NCI-H2107 treated with DMSO at 0.1 percent for 48 hours (cell line): ENCODE results near the gene TMEM131.
A peak's percentile ranks its signal among the peaks of the same experiment; 100 is the strongest.
"Not testable (repeated sequence)": the region's sequence is repeated elsewhere in the genome, so short reads cannot be mapped to it uniquely, and the experiment has no call there.

Experiments used
- DNase-seq: peaks from one replicate; lab custom pipeline; 2025; ENCODE audit not compliant: unreplicated experiment; lab: John Stamatoyannopoulos, UW

Gene TMEM131

DNA sequence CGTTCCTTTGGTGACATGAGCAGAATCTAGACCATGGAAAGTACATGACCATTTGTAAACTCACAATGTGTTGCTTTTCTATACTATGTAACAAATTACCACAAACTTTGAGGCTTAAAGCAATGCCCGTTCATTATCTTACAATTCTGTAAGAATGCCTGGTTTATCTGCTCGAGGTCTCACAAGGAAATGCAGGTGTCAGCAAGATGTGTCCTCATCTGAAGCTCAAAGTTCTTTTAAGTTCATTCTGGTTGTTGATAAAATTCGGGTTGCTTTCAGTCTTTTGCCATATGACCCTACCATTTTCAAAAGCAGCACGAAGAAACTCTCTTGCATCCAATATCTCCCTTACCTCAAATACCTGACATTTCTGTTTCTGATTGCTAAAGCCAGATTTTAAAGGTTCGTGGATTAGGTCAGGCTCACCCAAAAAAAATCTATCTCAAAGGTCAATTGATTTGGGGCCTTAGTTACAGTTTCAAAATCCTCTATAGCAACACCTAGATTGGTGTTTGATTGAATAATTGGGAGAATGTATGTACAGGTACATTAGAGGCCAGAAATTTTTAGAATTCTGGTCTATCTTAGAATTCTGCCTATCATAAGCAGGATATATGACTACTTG is 125.9 kb downstream of the TMEM131 start:
- no peak for DNase-seq

DNA sequence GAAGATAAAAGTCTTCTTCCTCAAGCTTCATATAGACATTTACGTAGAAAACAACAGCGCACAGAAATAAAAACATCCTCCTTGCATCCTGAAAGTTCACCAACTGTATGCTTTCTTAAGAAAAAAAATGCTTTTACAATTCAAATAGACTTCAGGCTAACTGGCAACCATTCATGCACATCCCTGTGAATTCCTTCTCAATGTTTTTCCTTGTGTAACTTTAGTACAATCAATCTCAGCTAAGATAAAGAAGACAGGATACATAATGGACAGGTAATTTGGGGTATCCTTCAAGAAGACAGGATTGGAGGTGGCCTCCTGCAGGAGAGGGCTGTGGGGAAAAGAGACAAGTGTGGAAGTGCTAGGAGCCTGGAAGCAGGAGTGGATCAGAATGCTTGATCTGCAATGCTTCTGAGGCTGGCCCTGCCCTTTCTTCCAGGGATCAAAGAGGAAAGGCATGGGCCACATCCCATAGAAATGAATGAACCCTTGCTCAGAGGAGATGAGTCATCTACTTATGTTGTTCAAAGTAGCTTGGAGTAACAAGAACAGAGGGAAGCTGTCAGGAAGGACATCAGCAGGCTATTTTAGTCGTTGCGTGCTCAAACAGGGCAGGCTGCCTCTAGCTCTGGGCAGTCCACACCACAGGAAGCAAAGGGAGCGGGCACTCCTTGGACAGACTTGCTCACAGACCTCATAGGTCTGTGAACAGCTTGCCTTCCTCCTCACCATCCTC is 126.6 kb downstream of the TMEM131 start:
- no peak for DNase-seq

DNA sequence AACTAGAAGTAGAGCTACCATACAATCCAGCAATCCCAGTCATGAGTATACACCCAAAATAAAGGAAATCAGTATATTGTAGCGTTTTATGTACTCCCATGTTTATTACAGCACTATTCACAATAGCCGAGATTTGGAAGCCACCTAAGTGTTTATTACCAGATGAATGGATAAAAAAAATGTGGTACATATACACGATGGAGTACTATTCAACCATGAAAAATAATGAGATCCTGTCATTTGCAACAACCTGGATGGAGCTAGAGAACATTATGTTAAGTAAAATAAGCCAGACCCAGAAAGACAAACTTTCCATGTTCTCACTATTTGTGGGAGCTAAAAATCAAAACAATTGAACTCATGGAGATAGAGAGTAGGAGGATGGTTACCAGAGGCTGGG is 131.9 kb downstream of the TMEM131 start:
- no peak for DNase-seq

DNA sequence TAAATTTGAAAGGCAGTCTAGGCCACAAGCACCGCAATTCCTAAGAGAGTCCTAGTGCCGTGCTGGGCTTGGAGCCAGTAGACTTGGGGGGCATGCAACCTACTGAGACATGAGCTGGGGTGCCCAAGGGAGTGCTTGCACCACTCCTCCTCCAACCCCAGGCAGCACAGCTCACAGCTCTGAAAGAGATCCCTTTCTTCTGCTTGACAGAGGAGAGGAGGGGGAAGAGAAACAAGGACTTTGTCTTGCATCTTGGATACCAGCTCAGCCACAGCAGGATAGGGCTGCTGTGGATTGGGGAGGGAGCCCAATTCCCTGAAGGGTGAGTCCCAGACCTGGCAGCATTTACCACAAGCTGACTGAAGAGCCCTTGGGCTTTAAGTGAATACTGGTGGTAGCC is 134.6 kb downstream of the TMEM131 start:
- DNase-seq = peak; percentile 70

DNA sequence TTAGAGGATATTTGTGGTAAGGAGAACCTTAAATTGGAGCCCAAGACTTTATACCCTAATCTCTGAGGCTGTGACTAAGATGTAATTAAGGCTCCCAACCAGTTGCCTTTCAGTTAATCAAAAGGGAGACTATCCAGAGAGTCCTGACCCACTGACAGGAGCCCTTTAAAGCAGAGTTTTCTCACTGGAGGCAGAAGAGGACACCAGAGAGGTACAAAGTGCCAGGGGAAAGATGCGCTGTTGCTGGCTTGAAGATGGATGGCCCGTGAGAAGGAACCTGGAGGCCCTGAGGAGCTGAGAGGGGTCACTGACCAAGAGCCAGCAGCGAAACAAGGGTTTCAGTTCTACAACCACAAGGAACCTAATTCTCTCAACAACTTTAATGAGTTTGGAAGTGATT is 137.3 kb downstream of the TMEM131 start:
- no peak for DNase-seq

DNA sequence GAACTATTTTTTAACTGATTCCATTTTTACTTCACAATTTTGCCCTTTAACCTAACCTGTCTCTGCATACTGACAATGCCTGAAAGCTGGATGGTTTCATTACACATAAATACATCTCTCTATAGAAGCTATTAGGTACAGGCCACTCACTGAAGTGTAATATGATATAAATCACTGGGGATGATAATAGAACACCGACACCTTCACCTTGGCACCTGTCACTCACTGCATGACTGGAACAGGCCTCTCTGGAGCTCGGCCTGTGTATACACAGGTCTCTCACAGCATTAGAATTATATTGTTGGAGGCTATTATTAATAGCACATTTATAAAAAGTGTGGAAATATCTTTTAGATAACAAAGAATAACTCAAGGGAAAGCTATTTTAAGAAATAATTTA is 138.2 kb downstream of the TMEM131 start:
- peak; percentile 48 for DNase-seq

DNA sequence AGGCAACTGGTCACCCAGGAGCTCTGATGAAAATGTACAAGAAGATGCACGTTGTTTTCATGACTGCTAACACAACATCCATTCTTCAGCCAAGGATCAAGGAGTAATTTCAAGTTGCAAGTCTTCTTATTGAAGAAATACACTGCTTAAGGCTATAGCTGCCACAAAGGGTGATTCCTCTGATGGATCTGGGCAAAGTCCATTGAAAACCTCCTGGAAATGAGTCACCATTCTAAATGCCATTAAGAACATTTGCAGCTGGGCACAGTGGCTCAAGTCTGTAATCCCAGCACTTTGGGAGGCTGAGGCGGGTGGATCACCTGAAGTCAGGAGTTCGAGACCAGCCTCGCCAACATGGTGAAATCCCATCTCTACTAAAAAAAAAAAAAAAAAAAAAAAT is 142.7 kb downstream of the TMEM131 start:
- not testable (repeated sequence) for DNase-seq

DNA sequence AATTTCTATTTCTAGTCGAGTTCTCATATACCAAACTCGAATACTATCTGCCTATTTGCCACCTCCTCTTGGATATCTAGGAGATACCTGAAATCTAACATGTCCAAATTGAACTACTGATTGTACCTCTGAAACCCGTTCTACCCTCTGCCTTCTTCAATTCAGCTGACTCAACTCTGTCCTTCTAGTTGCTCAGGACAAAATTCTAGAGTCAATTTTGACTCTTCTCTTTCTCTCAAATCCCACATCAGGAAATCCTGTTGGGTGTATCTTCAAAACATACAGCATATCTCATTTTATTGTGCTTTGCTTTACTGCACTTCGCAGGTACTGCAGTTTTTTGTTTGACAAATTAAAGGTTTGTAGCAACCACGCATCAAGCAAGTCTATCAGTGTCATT is 144.6 kb downstream of the TMEM131 start:
- DNase-seq = no peak

DNA sequence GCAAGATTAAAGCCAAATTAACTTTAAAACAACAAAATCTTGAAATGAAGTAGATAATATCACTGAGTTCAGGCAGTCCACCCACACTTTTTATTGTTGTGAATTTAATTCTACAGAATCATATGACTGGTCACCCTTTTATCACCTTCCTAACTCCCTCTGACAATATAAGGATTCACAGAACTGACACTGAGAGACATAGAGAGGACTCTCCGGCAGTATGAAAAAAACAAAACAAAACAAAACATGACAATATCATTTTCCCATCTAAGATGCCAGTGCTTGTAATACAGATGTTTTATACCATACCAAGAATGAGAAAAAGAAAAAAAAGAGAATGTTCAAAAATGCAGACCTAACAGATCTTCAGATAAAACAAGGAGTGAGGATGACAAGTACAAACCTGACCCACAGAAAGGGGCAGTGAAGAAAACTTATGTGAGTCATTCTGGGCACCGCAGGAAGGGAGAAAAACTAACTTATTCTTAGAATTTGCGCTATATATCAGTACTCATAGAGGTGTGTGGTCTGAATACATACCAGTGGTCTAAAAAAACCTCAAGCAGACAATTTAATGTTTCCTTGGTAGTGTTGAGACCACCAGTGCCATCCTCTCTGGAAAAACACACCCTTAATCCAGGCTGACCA is 145.7 kb downstream of the TMEM131 start:
- no peak for DNase-seq

DNA sequence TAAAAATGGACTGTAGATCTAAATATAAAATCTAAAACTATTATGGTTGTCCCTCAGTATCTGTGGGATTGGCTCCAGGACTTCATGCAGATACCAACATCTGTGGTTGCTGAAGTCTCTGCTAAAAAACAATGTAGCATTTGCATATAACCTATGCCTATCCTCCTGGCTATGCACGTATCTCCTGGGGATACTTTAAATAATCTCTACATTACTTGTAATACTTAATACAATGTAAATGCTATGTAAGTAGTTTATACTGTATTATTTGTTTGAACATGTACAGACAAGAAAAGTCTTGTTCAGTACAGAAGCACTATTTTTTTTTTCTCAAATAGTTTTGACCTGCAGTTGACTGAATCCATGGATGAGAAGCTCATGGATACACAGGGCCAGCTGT is 147.4 kb downstream of the TMEM131 start:
- DNase-seq = no peak

DNA sequence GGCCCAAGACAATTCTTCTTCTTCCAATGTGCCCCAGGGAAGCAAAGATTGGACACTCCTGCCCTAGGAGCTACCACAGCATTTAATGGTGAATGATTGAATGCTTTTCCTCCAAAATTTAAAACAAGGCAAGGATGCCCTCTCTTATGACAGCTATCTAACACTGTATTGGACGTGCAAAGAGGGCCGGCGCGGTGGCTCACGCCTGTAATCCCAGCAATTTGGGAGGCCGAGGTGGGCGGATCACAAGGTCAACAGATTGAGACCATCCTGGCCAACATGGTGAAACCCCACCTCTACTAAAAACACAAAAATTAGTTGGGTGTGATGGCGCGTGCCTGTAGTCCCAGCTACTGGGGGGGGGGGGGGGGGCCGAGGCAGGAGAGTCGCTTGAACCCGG is 149.0 kb downstream of the TMEM131 start:
- not testable (repeated sequence) for DNase-seq

DNA sequence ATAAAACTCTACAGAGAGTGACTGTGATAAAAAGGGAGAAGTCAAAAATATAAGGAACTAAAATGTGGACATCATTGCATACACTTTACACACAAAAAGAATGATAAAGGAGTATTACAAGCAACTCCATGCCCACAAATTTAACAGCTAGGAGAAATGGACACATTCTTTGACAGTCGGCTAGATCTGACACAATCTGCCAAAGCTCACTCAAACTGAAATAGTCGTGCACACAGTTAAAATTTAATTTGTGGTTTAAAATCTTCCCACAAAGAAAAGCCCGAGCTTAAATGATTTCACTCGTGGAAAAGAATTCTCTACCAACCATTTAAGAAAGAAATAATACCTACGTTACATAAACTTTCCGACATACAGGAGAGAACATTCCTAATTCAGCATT is 149.9 kb downstream of the TMEM131 start:
- DNase-seq = no peak

DNA sequence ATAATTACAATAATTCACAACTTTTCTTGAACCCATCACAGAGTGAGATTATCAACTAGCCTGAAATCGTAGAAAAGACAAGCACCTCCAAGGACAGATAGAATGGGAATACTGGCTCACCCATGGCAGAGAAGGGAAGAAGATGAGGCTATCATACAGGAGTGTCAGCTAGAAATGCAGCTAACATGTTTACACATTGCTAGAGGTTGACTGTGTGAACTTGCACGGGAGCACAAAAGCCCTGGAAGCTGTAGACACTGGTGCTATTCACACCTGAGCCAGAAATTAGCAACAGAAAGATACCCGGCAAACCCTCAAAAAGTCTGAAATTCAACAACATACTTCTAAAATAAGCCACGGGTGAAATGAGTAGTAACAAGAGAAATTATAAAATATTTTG is 150.6 kb downstream of the TMEM131 start:
- DNase-seq = no peak

DNA sequence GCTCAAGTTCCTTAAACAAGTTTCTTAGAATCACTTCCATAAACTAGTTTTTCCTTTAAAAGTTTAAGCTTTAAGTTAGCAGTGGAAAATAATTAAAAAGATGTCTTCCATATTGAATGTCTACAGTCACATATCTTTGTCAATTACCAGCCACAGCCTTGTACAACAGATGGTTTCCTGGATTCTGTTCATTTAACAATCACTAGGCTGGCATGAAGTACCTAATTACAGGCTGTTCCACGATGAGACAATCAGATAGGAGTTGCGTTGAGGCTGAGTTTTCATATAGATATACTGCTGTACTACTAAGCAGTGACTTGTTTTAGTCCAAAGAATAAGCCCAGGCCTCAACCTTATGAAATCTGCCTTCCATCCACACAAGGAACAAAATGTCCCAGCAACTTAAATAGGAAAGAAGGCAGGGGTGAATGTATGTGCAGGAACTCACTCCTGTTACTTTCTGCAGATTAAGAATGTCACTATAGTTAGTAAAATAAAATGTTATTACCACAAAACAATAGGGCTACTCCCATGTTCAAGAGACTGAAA is 151.4 kb downstream of the TMEM131 start:
- no peak for DNase-seq

DNA sequence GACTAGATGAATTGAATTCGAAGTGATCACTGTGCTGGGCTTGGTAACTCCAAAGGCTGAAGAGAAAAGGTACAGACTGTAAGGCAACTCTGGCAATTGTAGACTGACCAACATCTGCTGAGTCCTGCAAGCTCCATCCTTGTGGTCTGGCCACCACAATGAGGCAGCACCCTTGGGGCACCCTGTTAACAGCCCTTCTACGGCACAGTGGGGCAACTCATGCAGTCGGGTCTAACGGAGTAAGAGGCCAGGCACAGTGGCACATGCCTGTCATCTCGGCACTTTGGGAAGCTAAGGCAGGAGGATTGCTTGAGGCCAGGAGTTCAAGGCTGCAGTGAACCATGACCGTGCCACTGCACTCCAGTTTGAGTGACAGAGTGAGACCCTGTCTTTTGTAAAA is 155.6 kb downstream of the TMEM131 start:
- DNase-seq = no peak

DNA sequence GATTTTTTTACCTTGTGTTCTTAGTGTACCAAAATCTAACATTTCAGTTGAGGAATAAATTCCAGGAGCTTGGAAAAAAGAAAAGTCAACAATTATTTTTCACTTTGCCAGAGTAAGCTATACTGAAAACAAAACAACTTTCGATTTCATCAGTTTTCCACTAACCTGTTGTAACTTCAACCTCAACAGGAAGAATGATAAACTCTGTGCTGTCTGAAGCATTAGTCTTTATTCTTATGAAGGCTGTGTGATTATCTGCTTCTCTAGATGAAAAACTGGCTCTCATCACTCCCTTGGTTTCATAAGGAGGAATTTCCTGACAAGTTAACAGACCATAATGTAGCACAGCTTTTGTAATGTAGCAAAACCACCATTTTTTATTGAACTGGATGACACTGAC is 161.1 kb downstream of the TMEM131 start:
- DNase-seq = no peak

DNA sequence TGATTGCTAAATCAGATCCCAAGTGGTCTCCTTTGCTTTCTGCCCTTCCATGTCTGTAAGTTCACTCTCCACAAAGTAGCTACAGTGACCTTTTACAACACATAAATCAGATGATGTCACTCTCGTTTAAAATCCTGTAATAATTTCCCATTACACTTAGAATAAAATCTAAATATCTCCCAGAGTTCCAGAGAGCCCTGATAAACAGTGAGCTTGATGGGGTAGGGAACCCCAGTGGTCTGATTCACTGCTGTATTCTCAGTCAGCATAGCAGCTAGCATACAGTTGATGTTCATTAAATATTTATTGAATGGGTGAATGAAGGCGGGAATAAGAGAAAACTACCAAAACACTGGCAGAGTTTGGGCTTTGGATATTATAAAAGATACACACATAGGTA is 164.6 kb downstream of the TMEM131 start:
- no peak for DNase-seq

DNA sequence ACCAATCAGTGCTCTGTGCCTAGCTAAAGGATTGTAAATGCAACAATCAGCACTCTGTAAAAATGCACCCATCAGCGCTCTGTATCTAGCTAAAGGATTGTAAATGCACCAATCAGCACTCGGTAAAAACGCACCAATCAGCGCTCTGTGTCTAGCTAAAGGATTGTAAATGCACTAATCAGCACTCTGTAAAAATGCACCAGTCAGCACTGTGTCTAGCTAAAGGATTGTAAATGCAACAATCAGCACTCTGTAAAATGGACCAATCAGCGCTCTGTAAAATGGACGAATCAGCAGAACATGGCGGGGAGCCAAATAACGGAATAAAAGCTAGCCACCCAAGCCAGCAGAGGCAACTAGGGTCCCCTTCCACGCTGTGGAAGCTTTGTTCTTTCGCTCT is 166.5 kb downstream of the TMEM131 start:
- DNase-seq = not testable (repeated sequence)

DNA sequence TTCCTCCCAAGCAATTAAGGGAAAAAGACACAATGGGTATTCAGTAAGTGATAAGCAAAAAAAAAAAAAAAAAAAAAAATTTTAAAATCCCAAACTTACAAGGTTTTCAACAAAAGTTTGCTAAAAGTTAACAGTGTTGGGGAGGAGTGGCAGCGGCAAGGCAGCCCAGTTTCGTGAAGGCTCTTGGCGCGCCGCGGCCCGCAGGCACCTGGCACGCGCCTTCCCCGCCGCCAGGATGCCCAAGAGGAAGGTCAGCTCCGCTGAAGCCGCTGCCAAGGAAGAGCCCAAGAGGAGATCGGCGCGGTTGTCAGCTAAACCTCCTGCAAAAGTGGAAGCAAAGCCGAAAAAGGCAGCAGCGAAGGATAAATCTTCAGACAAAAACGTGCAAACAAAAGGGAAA is 168.7 kb downstream of the TMEM131 start:
- DNase-seq = not testable (repeated sequence)

DNA sequence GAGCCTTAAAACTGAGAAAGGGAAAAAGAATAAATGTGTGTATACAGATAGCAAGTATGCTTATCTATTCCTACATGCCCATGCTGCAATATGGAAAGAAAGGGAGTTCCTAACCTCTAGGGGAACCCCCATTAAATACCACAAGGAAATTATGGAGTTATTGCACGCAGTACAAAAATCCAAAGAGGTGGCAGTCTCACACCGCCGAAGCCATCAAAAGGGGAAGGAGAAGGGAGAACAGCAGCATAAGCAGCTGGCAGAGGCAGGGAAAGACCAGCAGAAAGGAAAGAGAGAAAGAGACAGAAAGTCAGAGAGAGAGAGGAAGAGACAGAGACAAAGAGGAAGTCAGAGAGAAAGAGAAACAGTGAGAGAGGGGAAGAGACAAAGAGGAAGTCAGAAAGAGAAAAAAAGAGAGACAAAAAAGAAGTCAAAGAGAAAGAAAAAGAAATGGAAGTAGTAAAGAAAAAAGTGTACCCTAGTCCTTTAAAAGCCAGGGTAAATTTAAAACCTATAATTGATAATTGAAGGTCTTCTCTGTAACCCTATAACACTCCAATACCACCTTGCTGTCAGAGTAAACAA is 169.4 kb downstream of the TMEM131 start:
- DNase-seq = not testable (repeated sequence)

DNA sequence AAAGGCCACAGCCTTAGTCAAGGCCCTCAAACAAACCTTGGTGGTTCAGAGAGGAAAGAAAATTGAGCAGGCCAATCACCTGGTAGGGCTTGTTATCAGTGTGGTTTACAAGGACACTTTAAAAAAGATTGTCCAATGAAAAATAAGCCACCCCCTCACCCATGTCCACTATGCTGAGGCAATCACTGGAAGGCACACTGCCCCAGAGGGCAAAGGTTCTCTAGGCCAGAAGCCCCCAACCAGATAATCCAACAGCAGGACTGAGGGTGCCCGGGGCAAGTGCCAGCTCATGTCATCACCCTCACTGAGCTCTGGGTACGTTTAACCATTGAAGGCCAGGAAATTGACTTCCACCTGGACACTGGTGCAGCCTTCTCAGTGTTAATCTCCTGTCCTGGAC is 171.7 kb downstream of the TMEM131 start:
- not testable (repeated sequence) for DNase-seq

DNA sequence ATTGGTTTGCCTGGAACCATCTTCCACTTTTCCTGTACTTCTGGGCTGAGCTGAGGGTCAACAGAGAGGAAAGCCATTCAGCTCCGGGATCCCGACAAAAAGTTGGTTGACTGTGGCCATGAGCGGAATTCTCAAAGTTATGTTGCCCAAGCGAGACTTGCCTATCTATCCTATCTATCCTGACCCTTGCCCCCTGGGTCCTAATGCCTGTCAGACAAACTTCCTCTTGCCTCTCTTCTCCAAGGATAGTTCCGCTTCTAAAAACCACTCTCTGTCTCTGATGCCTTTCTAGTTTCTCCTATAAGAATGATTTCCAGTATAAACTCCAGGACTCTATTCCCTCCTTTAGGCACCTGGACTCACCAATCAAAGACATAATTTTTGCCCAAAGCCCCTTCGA is 173.9 kb downstream of the TMEM131 start:
- DNase-seq = not testable (repeated sequence)
